C4-2B (cell line): ENCODE results near the gene GRIK4.
A peak's percentile ranks its signal among the peaks of the same experiment; 100 is the strongest.

ENCODE experiments used
- ZFX ChIP-seq: fragments of 450-650 bp; IDR thresholded peaks from 2 replicates; pipeline ENCODE4 v1.6.1; 2017
- TF ChIP-seq, protein P1 (sequence below): fragments of 450-650 bp; conservative IDR thresholded peaks from 2 replicates; pipeline ENCODE4 v1.5.1; 2017; ENCODE audit warnings: mild to moderate bottlenecking

DNA sequence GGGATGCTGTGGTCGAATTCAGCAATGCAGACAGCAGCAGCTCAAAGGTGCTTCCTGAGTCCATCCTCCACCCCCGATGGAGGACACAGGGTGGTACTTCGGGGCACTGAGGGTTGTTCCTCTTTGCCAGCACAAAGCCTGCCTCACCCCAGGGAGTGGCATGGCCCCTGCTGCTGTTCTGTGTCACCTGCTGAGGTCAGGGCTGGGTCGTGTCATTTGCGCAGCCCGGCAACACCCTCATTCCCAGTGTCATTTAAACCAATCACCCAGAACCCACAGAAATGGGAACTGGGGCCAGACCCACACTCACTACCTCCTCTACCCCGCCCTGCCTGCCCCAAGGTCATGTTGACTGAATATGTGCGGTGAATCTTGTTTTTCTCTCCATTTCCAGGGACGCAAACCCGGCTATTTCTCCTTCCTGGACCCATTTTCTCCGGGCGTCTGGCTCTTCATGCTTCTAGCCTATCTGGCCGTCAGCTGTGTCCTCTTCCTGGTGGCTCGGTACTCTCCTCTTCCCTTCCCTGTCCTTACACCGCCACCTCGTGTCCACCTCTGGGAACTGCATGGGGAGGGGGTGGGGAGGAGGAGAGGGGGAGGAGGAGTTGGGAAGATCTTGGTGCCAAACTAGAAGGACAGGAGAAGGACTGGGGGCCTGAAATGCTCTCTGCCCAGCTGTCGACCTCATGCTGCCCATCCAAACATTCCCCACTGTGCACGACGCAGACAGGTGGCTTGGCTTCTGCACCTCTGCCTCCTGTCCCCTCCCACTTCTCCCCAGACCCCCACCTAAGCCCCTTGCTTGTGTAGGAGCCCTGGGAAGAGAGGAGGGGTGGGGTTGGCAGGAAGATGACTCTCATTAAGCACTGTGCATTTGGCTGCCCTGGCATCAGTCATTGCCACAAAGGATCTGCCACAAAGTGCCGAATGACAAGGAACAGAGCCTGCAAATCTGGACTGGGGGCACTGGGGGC, 441.2 kb downstream of the GRIK4 start:
- TF ChIP-seq, protein P1, sequence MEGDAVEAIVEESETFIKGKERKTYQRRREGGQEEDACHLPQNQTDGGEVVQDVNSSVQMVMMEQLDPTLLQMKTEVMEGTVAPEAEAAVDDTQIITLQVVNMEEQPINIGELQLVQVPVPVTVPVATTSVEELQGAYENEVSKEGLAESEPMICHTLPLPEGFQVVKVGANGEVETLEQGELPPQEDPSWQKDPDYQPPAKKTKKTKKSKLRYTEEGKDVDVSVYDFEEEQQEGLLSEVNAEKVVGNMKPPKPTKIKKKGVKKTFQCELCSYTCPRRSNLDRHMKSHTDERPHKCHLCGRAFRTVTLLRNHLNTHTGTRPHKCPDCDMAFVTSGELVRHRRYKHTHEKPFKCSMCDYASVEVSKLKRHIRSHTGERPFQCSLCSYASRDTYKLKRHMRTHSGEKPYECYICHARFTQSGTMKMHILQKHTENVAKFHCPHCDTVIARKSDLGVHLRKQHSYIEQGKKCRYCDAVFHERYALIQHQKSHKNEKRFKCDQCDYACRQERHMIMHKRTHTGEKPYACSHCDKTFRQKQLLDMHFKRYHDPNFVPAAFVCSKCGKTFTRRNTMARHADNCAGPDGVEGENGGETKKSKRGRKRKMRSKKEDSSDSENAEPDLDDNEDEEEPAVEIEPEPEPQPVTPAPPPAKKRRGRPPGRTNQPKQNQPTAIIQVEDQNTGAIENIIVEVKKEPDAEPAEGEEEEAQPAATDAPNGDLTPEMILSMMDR: peak; percentile 94
- TF ChIP-seq ZFX: no peak
